ENCODE results near the gene MYO1D. TPM values are rescaled to one million over a fixed set of nuclear protein-coding genes. Genes with fewer than 3 reads are reported as not detected.

The MYO1D gene
- total RNA-seq, 4 donors from 2014 or later: 70.5 to 92.3 (median 72.7) TPM

DNA sequence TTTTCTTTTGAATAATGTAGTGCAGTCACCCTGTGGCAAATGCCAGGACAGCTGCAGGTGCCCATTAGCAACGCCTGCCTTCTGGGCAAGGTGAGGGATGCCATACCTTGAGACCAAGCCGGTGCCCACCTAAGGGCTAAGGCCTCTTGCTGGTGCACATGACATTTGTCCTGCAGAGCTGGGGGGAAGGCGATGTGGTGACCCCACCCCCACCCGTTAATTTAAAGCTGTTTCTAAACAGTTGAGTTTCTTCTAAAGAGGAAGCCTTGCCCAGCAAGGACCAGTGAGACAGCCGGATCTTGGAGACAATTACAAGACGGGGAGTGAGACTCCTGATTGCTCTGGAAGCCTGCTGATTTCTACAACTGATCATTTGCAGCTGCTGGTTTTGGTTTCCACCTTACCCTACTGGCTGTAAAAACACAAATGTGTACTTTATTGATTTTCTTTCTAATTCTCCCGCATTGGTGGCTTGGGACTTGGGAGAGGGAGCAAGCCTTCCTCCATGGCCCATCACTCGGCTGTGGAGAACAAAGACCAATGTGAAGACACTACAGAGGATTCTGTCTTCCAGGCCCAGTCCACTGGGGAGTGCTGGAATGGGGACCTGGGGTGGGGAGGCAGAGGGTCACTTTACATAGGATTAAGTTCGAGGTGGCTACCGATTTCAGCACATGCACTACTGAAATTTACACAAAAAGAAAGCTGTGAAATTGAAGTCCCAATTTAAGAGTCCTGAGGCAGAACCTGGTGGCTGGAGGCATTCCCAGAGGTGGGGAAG lies 387.4 kb downstream of the MYO1D start:
- DNase-seq (ENCODE audit: low spot score in 2 of 2): peak in 1 of 2 donors; percentile 38
- Histone ChIP-seq H3K9me3 (no peaks in the 10 kb centered on the region), H3K4me3 (no peak overlapping the region), H3K27me3 (no peaks in the 10 kb centered on the region), H3K27ac (no peak overlapping the region), H3K4me1 (peaks cover 22% of the 10 kb centered on the region), H3K36me3 (no peaks in the 10 kb centered on the region)
- WGBS: 86% methylated on average over 10 of the region's 10 CpGs
- TF ChIP-seq POLR2AphosphoS5 (IDR thresholded peaks at IDR 0.05) (no peak), EP300 (IDR thresholded peaks at IDR 0.05) (no peak), CTCF (IDR thresholded peaks at IDR 0.05) (no peak), POLR2A (IDR thresholded peaks at IDR 0.05) (no peak)

DNA sequence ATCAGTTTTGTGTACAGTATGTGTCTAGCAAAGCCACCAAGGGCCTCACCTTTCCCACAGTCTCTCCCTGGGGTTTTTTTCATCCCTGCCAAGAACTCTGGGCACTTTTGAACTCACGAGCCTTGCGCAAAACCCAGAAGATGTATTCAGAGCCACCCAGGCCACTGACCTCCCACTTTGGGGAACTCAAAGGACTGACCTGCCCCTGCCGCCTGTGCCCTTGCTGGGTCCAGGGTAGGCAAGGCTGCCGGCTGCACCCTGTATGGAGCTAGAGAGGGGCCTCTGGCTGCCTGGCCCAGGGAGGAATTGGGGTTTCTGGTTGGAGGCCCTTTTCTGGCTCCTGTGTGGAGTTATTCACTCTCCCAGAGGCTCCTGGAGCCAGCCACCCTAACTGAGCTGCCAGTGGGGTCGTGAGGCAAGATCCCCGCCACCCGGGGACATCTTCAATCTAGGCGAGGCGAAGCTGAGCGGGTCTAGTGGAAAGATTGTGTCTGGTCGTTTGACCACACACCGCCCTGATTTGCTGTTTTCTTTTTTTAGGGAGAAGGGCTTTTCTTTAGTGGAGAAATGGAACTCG lies 388.2 kb downstream of the MYO1D start:
- Histone ChIP-seq H3K27ac (no peak overlapping the region), H3K36me3 (no peaks in the 10 kb centered on the region), H3K9me3 (no peaks in the 10 kb centered on the region), H3K4me3 (no peak overlapping the region), H3K27me3 (no peaks in the 10 kb centered on the region), H3K4me1 (peaks cover 30% of the 10 kb centered on the region)
- 97% methylated on average over 10 of the region's 13 CpGs for whole genome bisulfite sequencing
- DNase-seq (ENCODE audit: low spot score in 2 of 2): peak in 1 of 2 donors; percentile 55
- TF ChIP-seq EP300 (IDR thresholded peaks at IDR 0.05) (no peak), POLR2A (IDR thresholded peaks at IDR 0.05) (no peak), POLR2AphosphoS5 (IDR thresholded peaks at IDR 0.05) (no peak), CTCF (IDR thresholded peaks at IDR 0.05) (no peak)

DNA sequence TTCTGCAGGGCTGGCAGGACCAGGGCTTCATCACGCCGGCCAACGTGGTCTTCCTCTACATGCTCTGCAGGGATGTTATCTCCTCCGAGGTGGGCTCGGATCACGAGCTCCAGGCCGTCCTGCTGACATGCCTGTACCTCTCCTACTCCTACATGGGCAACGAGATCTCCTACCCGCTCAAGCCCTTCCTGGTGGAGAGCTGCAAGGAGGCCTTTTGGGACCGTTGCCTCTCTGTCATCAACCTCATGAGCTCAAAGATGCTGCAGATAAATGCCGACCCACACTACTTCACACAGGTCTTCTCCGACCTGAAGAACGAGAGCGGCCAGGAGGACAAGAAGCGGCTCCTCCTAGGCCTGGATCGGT lies 388.8 kb downstream of the MYO1D start:
- peaks cover 35% of the 10 kb centered on the region for H3K4me1 ChIP-seq
- no peaks in the 10 kb centered on the region for H3K27me3 ChIP-seq
- H3K9me3 ChIP-seq: no peaks in the 10 kb centered on the region
- peak overlapping the region; percentile 70 for H3K4me3 ChIP-seq
- no peak for TF ChIP-seq CTCF (IDR thresholded peaks at IDR 0.05)
- no peak for TF ChIP-seq EP300 (IDR thresholded peaks at IDR 0.05)
- no peak for TF ChIP-seq POLR2AphosphoS5 (IDR thresholded peaks at IDR 0.05)
- no peak for TF ChIP-seq POLR2A (IDR thresholded peaks at IDR 0.05)
- H3K36me3 ChIP-seq: no peaks in the 10 kb centered on the region
- 95% methylated on average over 16 of the region's 16 CpGs for WGBS
- no peak overlapping the region for H3K27ac ChIP-seq
- DNase-seq (ENCODE audit: low spot score in 2 of 2): peak in 1 of 2 donors; percentile 44

GRCh38 chr17:32487473-32488176 lies 389.3 kb downstream of the MYO1D start:
- no peak for DNase-seq (ENCODE audit: low spot score in 2 of 2)
- Histone ChIP-seq H3K27ac (no peak overlapping the region), H3K9me3 (no peaks in the 10 kb centered on the region), H3K36me3 (no peaks in the 10 kb centered on the region), H3K27me3 (no peaks in the 10 kb centered on the region), H3K4me1 (peaks cover 38% of the 10 kb centered on the region), H3K4me3 (peak overlapping the region; percentile 70)
- no peak for TF ChIP-seq EP300 (IDR thresholded peaks at IDR 0.05)
- 71% methylated on average over 31 of the region's 59 CpGs for WGBS

DNA sequence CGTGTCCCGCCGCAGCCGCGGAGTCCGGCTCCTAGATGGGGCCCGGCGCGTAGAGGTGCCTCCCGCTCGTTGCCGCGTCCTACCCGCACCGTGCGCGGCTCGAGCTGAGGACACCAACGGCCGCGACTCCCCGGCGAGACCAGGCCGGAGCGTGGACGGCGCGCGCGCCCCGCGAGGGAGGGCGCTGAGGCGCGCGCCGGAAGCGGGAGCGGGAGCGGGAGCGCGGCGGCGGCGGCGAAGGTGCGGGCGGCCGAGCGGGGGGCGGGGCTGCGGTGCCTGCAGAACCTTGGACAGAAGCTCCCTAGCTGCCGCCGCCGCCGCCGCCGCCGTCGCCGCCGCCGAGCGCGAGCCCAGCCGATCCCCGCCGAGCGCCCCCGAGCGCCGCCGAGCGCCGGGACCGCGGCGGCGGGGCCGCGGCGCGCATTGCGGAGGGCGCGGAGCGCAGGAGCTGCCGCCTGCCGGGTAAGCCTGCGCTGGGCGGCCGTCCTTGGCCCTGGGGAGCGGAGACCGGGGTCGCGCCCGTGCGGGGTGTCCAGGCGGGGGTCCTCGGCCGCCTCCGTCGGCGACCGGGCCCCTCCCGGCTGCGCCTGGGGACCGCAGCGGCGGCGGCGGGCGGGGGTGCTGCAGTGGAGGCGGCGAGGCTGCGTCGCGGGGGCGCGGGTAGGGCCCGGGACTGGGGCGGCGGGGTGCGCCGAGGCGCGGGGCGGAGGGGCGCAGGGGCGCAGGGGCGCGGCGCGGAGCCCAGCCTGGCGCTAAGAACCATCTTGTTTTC lies 390.0 kb downstream of the MYO1D start, which contains the start of gene CDK5R1:
Gene CDK5R1, plus strand, starts transcription at position 293 of the 772 bp plus-strand sequence. CDS start 628 bp downstream, outside the sequence.
- no peak for DNase-seq (ENCODE audit: low spot score in 2 of 2)

More for the DNA sequence above, 390.0 kb downstream of the MYO1D start, which contains the start of gene CDK5R1:
- TF ChIP-seq CTCF (IDR thresholded peaks at IDR 0.05) (no peak), EP300 (IDR thresholded peaks at IDR 0.05) (no peak), POLR2A (IDR thresholded peaks at IDR 0.05) (no peak), POLR2AphosphoS5 (IDR thresholded peaks at IDR 0.05) (no peak)
- peaks cover 38% of the 10 kb centered on the region for H3K4me1 ChIP-seq
- H3K9me3 ChIP-seq: no peaks in the 10 kb centered on the region
- H3K4me3 ChIP-seq: peak within 1 kb of the TSS; percentile 70
- H3K27me3 ChIP-seq: no peaks in the 10 kb centered on the region
- no peaks in the 10 kb centered on the region for H3K36me3 ChIP-seq
- WGBS: no CpG with 5 or more reads among the region's 135 CpGs
- H3K27ac ChIP-seq: peak within 1 kb of the TSS; percentile 76

All from suprapubic skin (tissue), 4 donors.